GM10248 (cell line): ENCODE data around the gene GCSAM.

ENCODE experiments used
- CTCF ChIA-PET: fragments of 300-600 bp; sonication (Branson Sonifier 250); formaldehyde crosslinking; extraction: SDS; loops from one replicate; lab custom pipeline; 2021; ENCODE audit warnings: antibody characterized with exemption; lab: Yijun Ruan, JAX
- POLR2A ChIA-PET: fragments of 350-650 bp; sonication (Branson Sonifier 250); formaldehyde crosslinking; extraction: SDS; loops from one replicate; lab custom pipeline; 2020; ENCODE audit warnings: antibody characterized with exemption; lab: Yijun Ruan, JAX
- DNase-seq: peaks from one replicate; pipeline ENCODE4 v3.0.0; 2012; ENCODE audit errors: extremely low spot score
- TF ChIP-seq, protein P1 (sequence below): IDR thresholded peaks from 2 replicates; pipeline ENCODE4 v1.5.1; 2012; ENCODE audit warnings: mild to moderate bottlenecking, low read depth; ENCODE audit errors: extremely low read depth, missing control alignments, control extremely low read depth

GCSAM gene, protein sequence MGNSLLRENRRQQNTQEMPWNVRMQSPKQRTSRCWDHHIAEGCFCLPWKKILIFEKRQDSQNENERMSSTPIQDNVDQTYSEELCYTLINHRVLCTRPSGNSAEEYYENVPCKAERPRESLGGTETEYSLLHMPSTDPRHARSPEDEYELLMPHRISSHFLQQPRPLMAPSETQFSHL

DNA sequence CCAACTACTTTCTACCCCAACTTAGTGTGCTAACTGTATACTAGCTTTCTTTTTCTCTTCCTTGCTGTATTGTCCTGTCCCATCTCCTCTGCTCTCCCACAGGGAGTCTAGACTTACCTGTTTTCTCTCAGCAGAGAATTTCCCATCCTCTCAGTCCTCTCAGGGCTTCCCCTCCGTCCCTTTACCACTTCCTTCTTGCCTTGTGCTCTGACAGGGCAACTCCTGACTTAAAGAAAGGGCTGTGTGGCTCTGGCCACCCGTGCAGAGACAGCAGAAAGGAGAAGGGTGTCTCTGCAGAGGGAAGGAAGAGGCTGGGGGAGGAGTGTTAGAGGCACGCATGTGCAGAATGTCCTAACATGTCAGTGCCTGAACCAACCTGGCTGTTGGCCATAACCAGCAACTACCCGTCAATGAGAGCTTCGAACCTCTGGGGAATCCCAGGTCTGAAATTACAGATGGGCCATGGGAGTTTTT lies at the start of gene GCSAM:
GCSAM (minus strand) TSS at position 274 of the 474 bp plus-strand sequence; CDS start at position 146, 128 bp downstream.
- ChIA-PET CTCF (interaction anchor here (0.7 to 10.8 kb wide), 7 partner anchors 9 to 371 kb away, joined by 3 to 94 read pairs (median 6); partner anchors contain the start of gene SLC9C1), POLR2A (interaction anchor here (0.6 to 1.6 kb wide), 6 partner anchors 15 to 428 kb away, joined by 3 to 13 read pairs (median 3); partner anchors contain the start of genes ATG3 and SLC35A5)
- DNase-seq = peak; percentile 69
- TF ChIP-seq, protein P1, sequence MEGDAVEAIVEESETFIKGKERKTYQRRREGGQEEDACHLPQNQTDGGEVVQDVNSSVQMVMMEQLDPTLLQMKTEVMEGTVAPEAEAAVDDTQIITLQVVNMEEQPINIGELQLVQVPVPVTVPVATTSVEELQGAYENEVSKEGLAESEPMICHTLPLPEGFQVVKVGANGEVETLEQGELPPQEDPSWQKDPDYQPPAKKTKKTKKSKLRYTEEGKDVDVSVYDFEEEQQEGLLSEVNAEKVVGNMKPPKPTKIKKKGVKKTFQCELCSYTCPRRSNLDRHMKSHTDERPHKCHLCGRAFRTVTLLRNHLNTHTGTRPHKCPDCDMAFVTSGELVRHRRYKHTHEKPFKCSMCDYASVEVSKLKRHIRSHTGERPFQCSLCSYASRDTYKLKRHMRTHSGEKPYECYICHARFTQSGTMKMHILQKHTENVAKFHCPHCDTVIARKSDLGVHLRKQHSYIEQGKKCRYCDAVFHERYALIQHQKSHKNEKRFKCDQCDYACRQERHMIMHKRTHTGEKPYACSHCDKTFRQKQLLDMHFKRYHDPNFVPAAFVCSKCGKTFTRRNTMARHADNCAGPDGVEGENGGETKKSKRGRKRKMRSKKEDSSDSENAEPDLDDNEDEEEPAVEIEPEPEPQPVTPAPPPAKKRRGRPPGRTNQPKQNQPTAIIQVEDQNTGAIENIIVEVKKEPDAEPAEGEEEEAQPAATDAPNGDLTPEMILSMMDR = no peak

DNA sequence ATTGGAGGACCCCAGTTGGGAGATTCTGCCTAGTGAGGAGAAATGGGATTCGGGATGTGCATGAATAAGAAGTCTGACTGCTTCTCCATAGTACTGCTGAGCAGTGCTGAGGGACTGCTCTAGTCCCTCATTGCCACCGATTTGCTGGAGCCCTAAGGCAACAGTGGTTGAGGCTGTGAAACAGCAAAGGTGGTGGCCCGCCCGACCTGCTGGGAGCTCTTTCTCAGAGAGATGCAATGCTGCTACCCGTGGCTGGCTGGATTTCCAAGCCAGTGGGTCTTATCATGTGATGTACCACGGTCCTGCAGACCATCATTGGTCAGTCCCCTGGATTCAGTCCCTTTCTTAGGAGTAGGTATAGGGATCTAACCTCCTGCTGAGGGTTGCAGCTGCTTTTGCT lies 42.6 kb upstream of the GCSAM start:
- no peak for DNase-seq
- ChIA-PET CTCF (interaction anchor here (0.7 kb wide), 2 partner anchors 45 kb away, joined by 3 read pairs; no protein-coding TSS in a partner anchor), POLR2A (no interaction called here)
- TF ChIP-seq, protein P1 = no peak

DNA sequence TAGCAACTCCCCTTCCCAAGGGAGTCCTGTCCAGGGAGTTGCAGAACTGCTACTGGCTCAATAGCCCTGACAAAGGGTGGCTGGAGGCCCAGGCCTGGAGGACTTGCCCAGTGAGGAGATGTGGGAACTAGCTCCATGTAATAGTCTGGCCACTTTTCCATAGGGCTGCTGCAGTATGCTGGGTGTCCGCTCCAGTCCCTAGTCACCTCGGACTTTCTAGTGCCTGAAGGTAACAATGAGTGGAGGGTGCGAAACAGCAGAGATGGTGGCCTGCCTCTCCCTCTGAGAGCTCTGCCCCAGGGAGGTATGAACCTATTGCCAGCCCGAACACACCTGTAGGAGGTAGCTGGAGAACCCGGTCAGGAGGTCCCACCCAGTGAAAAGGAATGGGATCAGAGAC lies 42.0 kb upstream of the GCSAM start:
- ChIA-PET POLR2A (no interaction called here), CTCF (no interaction called here)
- no peak for DNase-seq
- TF ChIP-seq, protein P1 = no peak

DNA sequence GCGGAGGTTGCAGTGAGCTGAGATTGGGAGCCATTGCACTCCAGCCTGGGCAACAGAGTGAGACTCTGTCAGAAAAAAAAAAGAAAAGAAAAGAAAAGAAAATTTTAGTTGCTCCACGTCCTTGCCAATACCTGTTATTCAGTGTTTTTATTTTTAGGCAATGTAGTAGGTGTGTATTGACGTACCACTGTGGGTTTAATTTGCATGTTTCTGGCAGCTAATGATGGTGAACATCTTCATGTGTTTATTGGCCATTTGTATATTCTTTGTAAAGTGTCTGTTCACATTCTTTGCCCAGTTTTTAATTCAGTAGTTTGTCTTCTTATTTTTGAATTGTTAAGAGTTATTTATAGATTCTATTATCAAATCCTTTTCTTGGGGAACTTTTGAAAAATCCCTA lies 38.1 kb upstream of the GCSAM start:
- TF ChIP-seq, protein P1 = no peak
- CTCF ChIA-PET = no interaction called here
- no peak for DNase-seq
- POLR2A ChIA-PET = no interaction called here

DNA sequence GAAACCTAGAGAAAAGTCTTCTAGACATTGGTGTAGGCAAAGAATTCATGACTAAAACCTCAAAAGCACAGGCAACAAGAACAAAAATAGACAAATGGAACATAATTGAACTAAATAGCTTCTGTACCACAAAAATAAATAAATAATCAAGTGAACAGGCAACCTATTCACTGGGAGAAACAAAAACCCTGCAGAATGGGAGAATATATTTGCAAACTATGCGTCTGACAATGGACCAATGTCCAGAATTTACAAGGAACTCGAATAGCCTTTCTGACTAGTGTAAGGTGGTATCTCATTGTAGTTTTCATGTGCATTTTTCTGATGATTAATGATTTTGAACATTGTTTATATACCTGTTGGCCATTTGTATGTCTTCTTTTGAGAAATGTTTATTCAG lies 37.0 kb upstream of the GCSAM start:
- ChIA-PET POLR2A (no interaction called here), CTCF (interaction anchor here (1.5 kb wide), 1 partner anchor 32 kb away, joined by 3 read pairs; no protein-coding TSS in a partner anchor)
- TF ChIP-seq, protein P1 = no peak
- DNase-seq = no peak

DNA sequence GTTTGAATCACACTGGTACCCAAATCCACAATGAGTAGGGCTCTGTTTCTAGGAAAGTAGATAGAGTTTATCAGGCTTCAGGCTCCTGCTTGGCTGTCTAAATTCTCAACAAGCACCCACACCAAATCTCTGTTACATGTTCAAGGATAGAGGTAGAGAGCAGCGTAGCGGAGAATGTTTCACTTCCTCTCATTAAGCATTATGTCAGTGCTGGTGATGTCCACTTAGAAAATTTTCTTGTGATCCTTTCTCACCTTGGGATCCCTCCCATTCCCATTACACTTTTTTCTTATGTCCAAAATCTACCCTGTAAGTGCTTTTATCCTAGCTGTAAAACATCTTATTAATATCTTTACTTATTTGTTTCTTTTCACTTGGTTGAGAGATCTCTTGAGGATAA lies 34.7 kb upstream of the GCSAM start:
- DNase-seq = peak; percentile 52
- TF ChIP-seq, protein P1 = no peak
- ChIA-PET CTCF (interaction anchor here (0.9 to 1.1 kb wide), 2 partner anchors 32 to 125 kb away, joined by 3 to 5 read pairs; no protein-coding TSS in a partner anchor), POLR2A (no interaction called here)
